Stimulated activated CD8-positive, alpha-beta memory T cell treated with anti-CD3 and anti-CD28 coated beads, Interleukin-12 subunit alpha, Interleukin-12 subunit beta, amount 100 ng/mL, for 24 hours (primary cell): ENCODE data around the gene BTBD9.

Experiments
- DNase-seq: peaks from one replicate; pipeline ENCODE4 v3.0.0-alpha.2; 2020; ENCODE audit errors: extremely low read depth

BTBD9 gene

GRCh38 chr6:38178584-38178886, 461.2 kb downstream of the BTBD9 start:
- no peak for DNase-seq

GRCh38 chr6:38177882-38178583, 461.7 kb downstream of the BTBD9 start:
- no peak for DNase-seq

GRCh38 chr6:38176797-38177751, 462.7 kb downstream of the BTBD9 start:
- no peak for DNase-seq

- no peak for DNase-seq
Measured at GRCh38 chr6:38175786-38176185, 463.9 kb downstream of the BTBD9 start.

- no peak for DNase-seq
Measured at GRCh38 chr6:38174806-38175495, 464.8 kb downstream of the BTBD9 start.

- DNase-seq, result no peak
Measured at GRCh38 chr6:38174315-38174714, 465.4 kb downstream of the BTBD9 start.

- no peak for DNase-seq
Measured at GRCh38 chr6:38173909-38174308, 465.8 kb downstream of the BTBD9 start.

- DNase-seq, result no peak
Measured at GRCh38 chr6:38172739-38173410, 466.9 kb downstream of the BTBD9 start.

- DNase-seq, result no peak
Measured at GRCh38 chr6:38171997-38172738, 467.6 kb downstream of the BTBD9 start.

- no peak for DNase-seq
Measured at GRCh38 chr6:38170666-38171355, 468.9 kb downstream of the BTBD9 start.

- no peak for DNase-seq
Measured at GRCh38 chr6:38169977-38170526, 469.7 kb downstream of the BTBD9 start.

- DNase-seq, result no peak
Measured at GRCh38 chr6:38169221-38169976, 470.3 kb downstream of the BTBD9 start.

- no peak for DNase-seq
Measured at GRCh38 chr6:38168699-38169098, 471.0 kb downstream of the BTBD9 start.

GRCh38 chr6:38168126-38168525, 471.6 kb downstream of the BTBD9 start:
- no peak for DNase-seq

- no peak for DNase-seq
Measured at GRCh38 chr6:38167598-38167997, 472.1 kb downstream of the BTBD9 start.

GRCh38 chr6:38166411-38167240, 473.1 kb downstream of the BTBD9 start:
- no peak for DNase-seq

GRCh38 chr6:38164671-38165108, 475.0 kb downstream of the BTBD9 start:
- no peak for DNase-seq

GRCh38 chr6:38164131-38164481, 475.6 kb downstream of the BTBD9 start:
- DNase-seq, result no peak
